Stimulated activated CD4-positive, alpha-beta T cell treated with anti-CD3 and anti-CD28 coated beads, Interleukin-4, amount 100 ng/mL, for 4 hours (primary cell): ENCODE measurements around the gene KIRREL1.

Experiments used
- DNase-seq, 2 experiments: peaks; one replicate each; pipeline ENCODE4 v3.0.0-alpha.2; 2020

Gene KIRREL1

GRCh38 chr1:158007667-158008386 lies 14.4 kb downstream of the KIRREL1 start:
- no peak for DNase-seq

GRCh38 chr1:158008630-158009029 lies 15.2 kb downstream of the KIRREL1 start:
- no peak for DNase-seq

DNA sequence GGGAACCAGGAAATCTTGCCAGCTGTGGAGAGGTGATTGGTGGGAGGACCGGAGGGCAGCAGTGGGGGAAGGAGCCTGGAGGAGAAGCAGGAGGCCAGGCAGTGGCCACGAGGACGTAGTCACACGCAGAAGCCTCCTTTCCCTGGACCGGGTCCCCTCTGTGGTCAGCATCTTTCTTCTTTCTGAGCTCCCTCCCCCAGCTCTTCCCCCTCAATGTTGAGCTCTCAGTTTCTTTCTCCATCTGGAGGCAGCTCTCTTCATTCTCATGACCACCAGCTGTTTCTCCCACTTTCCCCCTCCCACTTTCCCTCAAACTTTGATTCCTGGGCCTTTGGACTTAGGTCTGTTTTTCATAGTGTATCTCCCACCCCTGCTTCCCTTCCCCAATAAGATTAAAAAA lies 18.3 kb downstream of the KIRREL1 start:
- DNase-seq, result no peak

DNA sequence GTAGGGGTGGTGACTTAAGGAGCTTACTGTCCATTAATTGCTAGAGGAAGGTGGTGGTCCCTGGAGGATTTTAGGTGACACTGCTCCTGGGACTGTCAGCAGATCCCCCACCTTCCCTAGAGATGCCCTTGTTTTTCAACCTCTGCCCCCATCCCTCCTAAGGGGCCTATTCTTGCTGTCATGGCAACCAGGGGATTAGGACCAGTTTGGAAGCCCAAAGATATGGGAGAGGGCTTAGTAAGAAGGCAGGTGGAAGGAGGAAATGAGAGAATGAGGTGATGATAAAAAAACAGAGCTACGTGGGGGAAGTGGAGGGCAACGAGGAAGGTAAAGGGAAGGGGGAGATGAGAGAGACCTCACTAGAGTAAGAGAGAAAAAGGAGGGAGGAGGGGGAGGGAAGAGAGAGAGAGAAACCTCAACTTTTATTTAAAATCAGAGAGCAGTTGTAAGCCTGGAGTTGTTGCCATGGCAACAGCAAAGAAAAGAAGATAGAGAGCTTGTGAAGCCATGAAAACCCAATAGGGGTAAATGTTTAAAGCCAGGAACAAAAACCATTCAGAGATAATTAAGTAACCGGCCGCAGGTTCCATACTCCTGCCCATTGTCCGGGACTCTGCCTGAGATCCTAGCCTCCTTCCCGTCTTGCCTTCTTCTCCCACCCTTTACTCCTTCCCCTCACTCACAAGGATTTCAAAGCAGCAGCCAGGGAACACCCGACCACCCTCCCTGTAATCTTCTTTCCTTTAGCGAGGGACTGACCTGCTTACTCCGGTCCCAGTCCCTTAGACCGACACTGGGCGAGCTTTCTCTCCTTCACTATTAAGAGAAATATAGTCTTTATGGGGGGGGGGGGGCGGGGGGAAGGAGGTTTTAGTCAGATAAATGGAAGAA lies 20.6 kb downstream of the KIRREL1 start:
- DNase-seq, result no peak

DNA sequence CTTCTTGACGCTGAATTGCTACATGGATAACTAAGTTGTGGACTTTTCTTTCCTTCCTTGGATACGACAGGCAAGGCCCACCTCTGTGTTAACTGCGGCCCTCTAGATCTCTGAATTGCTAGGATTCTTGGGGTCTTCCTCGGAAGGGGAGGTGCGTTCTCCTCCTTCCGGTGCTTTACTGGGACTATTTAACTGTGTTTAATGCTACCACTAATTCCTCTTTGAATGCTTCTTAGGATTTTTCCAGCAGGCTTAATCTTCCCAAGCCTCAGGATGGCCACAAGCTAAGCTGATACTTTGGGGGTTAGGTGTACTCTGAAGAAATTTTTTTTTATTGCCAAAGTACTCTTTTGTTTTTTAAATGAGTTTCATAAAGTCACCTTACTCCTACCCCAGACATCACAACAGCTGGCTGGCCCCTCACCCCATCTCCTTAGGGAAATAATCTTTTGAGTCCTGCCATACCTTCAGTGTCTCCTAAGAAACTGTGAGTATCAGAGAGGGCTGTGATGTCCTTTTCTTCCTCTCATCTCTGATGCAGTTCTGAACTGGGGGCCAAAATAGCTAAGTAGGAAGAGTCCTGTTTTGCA lies 21.4 kb downstream of the KIRREL1 start:
- DNase-seq, result no peak

DNA sequence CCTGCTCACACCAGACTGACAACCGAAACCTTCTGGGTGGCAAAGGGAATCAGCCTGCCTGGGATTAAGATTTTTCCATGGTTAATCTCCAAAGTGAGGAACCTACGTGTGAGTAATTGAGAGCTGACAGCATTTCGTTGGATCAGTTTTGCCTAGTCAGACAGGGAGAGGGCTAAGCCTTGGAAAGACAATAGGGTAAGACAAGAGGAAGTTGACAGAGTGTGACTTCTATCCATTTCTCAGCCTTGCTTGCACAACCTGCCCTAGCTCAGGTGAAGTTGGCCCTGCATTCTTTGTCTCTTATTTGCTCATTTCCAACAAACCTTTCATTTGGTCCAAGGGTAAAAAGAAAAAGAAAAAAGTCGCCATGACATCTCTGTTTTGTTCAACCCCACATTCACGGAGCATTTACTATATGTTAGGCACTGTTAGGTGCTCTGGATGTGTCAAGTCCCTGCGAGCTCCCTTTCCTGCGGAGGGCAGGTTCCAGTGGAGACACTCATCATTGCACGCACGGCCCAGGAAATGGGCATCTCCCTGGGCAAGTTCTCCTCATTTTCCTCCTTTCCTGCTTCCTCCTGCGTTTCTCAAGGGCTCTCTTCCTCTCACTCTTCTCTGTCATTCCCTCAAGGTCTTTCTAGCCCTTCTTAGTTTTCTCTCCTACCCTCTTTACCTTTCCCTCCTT lies 23.3 kb downstream of the KIRREL1 start:
- no peak for DNase-seq

DNA sequence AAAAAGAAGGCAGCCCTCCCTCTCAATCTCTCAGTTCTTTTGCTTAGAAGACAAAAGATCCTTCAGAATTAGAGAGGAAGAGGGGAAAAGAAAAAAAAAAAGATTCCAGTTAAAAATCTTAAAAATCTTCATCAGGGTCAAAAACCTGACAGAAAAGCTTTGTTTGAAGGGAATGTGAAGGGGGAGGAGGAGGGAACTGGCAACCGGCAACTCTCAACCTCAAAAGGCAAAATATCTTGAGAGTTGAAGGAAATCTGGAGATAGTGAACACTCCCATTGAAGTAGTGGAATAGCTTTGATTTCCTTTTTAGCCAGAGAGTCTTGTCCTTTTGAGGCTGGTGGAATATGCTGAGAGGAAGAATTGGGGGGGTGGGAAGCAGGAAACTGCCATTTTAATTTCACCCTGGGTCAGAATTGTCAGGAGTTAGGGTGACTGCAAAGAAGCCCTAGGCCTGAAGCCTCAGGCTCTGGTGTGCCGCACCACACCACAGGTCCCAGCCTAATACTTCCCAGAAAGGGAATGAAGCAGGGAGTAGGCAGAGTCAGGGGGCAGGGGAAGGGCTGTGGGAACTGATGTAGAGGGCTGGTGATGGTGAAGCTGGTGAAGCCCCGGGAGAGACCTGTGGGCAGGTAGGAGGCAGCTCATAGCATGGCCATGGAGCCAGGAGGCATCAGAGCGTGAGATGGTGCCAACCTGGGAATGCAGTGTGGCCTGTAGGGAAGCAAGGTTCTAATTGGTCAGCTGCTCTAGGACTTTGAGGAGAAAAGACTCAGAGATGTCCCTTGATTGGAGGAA lies 24.6 kb downstream of the KIRREL1 start:
- no peak for DNase-seq

DNA sequence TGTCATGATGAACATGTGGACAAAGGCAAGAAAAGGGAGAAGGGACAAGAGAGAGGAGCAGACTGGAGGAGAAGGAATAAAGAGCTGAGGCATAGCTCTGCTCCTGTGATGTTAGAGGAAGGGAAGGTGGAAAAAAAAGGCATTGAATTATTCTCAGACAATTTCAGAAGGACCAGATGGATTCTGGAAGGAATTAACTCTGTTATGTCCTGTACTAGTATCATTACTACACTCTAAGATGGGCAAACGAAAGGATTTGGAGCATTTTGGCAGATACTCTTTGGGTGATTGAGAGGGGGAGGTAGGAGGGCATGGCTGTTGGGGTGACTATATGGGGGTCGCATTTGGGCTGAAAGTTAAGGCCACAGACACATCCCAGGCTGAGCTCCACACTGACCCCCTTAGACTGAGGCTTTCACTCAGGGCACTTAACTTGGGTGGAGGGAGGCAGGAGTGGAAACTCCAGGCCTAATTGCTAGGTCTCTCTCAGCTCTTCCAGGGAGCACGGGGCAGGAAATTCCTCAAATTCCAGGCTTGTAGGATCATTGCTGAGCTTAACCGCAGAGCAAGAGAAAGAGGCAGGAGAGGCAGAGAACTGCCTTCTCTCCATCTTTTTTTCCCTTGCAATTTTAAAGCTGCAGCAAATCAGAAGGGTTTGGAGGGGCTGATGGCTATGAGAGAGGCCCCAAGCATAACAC lies 25.9 kb downstream of the KIRREL1 start:
- no peak for DNase-seq

- DNase-seq, result no peak
Measured at GRCh38 chr1:158020259-158020885, 26.9 kb downstream of the KIRREL1 start.

GRCh38 chr1:158020886-158021620 lies 27.6 kb downstream of the KIRREL1 start:
- no peak for DNase-seq

- no peak for DNase-seq
Measured at GRCh38 chr1:158021721-158022120, 28.3 kb downstream of the KIRREL1 start.

DNA sequence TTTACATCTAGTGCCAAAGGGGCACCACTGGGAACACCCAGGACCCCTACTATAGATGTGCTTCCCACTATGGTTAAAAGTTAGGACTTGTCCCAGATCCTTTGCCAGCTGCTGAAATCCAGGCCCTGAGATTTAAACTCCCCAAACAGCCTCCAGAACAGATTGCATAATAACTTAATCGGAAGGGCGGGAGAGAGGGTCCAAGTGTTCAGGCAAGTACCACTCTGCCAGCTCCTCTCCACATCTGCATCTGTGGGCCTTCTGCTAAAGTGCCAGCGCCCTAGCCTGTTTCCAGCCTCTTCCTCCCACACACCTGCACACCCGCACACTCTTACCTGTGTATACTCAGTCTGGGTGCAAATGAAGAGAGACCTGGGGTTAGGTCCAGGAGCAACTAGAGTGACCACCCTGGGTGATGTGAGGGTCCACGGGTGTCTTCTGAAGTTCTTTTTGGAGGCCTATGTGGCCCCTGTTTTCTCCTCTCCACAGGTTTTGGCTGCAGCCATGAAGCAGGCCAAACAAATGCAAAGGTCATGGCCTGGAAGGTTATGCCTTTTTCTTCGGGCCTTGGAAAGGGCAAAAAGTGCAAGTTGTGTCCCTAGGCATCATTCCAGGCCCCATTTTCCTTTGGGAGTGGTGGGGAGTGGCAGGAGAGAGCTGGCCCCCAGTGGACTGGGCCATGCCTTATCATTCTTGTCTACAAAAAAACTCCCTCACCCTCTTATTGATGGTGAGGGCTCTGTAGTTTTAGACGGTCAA lies 29.3 kb downstream of the KIRREL1 start:
- DNase-seq, result no peak

- DNase-seq, result no peak
Measured at GRCh38 chr1:158024737-158025136, 31.3 kb downstream of the KIRREL1 start.

- no peak for DNase-seq
Measured at GRCh38 chr1:158025576-158026230, 32.3 kb downstream of the KIRREL1 start.

DNA sequence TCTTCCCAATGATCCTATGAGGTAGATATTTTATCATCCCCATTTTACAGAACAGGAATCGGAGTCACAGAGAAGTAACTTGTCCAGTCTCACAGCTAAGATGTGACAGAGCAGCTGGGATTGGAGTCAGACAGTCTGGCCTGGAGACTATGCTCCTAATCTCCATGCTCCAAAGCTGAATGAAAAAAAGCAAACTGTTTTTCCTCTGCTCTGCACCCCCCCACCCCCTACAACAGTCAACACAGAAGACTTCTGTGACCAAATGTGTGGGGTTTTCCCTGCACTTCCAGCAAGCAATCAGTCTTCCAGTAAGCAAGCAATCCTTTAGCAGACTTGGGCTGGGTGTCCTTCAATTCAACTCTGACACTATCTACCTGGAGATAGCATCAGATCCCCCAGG lies 33.2 kb downstream of the KIRREL1 start:
- no peak for DNase-seq

GRCh38 chr1:158027508-158027907 lies 34.1 kb downstream of the KIRREL1 start:
- DNase-seq, result no peak

- no peak for DNase-seq
Measured at GRCh38 chr1:158028969-158029368, 35.5 kb downstream of the KIRREL1 start.

DNA sequence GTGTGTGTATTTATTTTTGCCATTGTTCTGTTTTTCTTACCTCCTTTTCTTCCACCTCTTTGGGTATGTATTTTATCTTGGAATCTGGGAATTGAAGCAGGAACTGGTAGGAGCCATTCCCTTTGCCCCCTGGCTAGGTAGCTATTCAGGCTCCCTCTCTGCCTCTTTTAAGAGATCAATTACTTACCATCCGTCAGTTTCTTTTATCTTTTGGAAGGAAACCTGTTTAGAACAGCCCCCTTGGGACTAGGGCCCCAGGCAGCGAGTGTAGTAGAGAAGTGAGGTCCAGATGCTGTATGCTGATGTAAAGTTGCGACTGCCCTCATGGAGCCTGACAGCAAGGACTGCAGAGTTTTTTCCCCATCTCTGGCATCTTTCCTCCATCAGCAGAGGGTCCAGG lies 41.6 kb downstream of the KIRREL1 start:
- DNase-seq, result no peak

DNA sequence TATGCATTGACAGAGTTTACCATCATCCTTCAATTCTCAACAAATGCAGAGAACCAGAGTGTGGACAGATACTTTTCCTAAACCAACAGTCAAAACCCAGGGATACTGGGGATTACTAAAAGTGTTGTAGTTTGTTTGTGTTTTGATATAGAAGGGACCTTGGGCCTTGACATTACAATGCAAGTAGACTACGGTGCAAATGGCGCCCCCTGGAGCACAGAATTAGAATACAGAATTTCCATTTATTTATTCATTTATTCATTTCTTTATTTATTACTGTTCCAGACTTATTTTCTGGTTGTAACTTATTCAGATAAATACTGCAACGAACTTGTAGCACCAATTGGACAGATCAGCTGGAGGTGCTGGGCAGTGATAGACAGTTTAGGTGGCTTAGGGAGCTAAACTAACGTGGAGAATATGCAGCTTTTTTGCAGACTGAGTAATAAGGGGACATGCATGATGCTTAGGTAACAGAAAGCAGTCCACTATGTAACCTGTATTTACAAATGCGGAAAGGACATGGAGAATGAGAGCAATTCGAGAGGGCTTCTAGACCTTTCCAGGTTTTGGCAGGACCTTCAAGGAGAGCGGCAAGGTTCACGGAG lies 42.6 kb downstream of the KIRREL1 start:
- peak in 1 of 2 experiments; percentile 3 for DNase-seq
